GM12891 (cell line): ENCODE data around the gene OR56A5.

Experiments used
- POLR2A ChIP-seq: IDR thresholded peaks from 2 replicates; pipeline ENCODE4 v1.6.1; 2011; ENCODE audit warnings: low read depth, low read length, control low read depth
- POLR2AphosphoS5 ChIP-seq: IDR thresholded peaks from 2 replicates; pipeline ENCODE4 v1.6.1; 2011; ENCODE audit warnings: low read depth, low read length, control low read depth
- TAF1 ChIP-seq: IDR thresholded peaks from 2 replicates; pipeline ENCODE4 v1.6.1; 2011; ENCODE audit warnings: low read depth, low read length, control low read depth

DNA sequence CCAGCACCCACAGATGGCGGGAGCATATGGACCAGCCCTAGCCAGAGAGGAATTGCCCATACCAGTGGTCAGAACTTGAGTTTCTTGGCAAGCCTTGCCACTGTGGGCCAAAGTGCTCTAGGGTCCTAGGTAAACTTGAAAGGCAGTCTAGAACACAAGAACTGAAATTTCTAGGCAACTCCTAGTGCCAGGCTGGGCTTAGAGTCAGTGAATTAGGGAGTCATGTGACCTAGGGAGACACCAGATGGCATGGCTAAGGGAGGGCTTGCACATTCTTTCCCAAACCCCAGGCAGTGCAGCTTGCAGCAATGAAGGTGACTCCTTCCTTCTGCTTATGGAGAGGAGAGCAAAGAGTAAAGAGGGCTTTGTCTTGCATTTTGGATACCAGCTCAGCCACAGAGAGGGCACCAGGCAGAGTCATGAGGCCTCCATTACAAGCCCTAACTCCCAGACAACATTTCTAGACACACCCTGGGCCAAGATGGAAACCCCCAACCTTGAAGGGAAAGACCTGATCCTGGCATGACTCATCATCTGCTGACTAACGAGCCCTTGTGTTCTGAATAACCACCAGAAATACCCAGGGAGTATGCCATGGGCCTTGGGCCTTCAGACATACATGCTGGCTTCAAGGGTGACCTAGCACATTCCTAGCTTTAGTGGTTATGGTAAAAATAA, 45.4 kb downstream of the OR56A5 start:
- no peak for TF ChIP-seq TAF1
- TF ChIP-seq POLR2AphosphoS5 = no peak
- TF ChIP-seq POLR2A = no peak
